ENCODE data around the gene CTAGE9.

CTAGE9 gene

GRCh38 chr6:131660195-131660594 lies 50.6 kb downstream of the CTAGE9 start:
- no peak for DNase-seq
